ENCODE measurements around the gene KRTAP1-5. TPM values are rescaled to one million over a fixed set of nuclear protein-coding genes. Genes with fewer than 3 reads are reported as not detected.
"Not testable (repeated sequence)": the region's sequence is repeated elsewhere in the genome, so short reads cannot be mapped to it uniquely, and the experiment has no call there.

KRTAP1-5 gene
- total and polyA plus RNA-seq, 7 donors = not detected

DNA sequence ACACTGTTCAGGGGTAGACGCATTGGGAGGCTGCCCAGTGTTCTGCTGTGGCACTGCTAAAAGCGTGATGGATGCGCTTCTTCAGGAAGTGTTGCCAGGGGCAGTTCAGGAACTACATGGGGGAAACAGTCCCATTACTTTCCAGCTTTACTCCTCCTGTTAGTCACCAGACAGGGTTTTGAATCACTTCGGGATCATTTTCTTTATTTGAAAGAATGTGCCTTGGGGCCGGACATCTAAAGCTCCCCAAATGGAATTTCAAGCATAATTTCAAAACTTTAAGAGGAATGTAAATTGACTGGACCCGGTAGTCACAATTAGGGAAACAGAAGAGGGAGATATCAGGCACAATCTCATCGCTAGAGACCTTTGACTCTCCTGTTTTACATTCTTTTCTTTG is 21.4 kb upstream of the KRTAP1-5 start:
- TF ChIP-seq, protein P1, sequence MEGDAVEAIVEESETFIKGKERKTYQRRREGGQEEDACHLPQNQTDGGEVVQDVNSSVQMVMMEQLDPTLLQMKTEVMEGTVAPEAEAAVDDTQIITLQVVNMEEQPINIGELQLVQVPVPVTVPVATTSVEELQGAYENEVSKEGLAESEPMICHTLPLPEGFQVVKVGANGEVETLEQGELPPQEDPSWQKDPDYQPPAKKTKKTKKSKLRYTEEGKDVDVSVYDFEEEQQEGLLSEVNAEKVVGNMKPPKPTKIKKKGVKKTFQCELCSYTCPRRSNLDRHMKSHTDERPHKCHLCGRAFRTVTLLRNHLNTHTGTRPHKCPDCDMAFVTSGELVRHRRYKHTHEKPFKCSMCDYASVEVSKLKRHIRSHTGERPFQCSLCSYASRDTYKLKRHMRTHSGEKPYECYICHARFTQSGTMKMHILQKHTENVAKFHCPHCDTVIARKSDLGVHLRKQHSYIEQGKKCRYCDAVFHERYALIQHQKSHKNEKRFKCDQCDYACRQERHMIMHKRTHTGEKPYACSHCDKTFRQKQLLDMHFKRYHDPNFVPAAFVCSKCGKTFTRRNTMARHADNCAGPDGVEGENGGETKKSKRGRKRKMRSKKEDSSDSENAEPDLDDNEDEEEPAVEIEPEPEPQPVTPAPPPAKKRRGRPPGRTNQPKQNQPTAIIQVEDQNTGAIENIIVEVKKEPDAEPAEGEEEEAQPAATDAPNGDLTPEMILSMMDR (IDR thresholded peaks at IDR 0.05) = no peak
- no peak for ATAC-seq
- WGBS, 3 donors = 50 to 60% (median 58%) methylated on average over 7 of the region's 7 CpGs
- Histone ChIP-seq H3K9me3 (peaks cover 4% of the 10 kb centered on the region), H3K4me3 (no peak overlapping the region), H3K27ac (no peak overlapping the region), H3K27me3 (ENCODE audit: insufficient read depth in 3 of 3, low read length in 2 of 3) (peaks cover 0 to 10% (median 2%) of the 10 kb centered on the region in 3 donors), H3K4me1 (no peaks in the 10 kb centered on the region), H3K36me3 (ENCODE audit: insufficient read depth in 1 of 2, low read depth in 1 of 2) (no peaks in the 10 kb centered on the region)
- intact Hi-C loops (cut with DNase I) = no loop called here
- no peak for DNase-seq

DNA sequence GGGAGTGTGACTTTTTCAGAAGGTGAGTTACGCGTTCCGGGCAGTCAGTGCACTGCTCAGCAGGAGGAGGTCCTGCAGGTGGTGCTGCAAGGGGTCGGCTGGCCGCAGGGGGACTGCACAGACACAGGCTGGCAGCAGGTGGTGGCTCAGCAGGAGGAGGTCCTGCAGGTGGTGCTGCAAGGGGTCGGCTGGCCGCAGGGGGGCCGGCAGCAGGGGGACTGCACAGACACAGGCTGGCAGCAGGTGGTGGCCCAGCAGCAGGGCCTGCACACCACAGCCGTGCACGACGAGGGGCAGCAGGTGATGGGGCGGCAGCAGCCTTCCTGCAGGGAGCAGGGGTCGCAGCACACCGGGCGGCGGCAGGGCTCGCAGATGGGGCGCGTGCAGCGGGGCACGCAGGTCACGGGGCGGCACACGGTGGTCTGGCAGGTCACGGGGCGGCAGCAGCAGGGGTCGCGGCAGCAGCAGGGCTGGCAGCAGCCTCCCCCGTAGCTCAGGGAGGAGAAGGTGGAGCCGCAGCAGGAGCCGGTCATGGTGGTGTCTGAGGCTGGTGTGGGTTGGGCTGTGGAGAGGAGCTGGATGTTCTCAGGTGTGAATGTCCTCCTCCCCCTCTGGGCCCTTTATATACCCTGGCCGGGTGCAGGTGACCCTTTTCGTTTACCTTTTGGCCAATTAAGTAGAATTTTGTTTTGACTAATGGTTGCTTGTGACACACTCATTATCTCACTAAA is 19.9 kb upstream of the KRTAP1-5 start, which contains the start of gene KRTAP2-1:
Gene KRTAP2-1 (minus strand): TSS at position 582 of the 731 bp plus-strand sequence. CDS start 49 bp downstream, at position 533.
- H3K9me3 ChIP-seq; intact Hi-C loops (cut with DNase I); DNase-seq; H3K27me3 ChIP-seq (ENCODE audit: insufficient read depth in 3 of 3, low read length in 2 of 3); ATAC-seq; H3K4me3 ChIP-seq; H3K4me1 ChIP-seq; H3K36me3 ChIP-seq (ENCODE audit: insufficient read depth in 1 of 2, low read depth in 1 of 2); H3K27ac ChIP-seq: not testable (repeated sequence)
- WGBS, 3 donors = 42 to 45% (median 44%) methylated on average over 7 to 10 of the region's 33 CpGs

DNA sequence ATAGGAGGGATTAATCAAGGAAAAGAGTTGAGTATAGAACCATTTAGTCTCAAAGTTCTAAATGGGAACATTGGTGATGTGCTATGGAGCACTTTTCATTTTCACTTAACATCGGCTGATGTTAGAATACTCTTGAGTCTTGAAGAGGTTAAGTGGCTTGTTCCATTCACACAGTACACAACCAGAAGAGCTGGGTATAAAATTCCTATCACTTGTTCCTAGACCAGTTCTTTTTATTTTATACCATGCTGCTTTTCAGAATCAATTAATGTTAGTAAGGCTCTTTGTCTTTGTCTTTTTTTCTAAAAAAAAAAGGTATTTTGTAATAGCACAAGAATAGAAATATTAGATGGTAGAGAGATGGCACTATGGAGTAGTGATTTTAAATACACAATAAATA is 15.9 kb upstream of the KRTAP1-5 start:
- intact Hi-C loops (cut with DNase I) = no loop called here
- ATAC-seq = no peak

DNA sequence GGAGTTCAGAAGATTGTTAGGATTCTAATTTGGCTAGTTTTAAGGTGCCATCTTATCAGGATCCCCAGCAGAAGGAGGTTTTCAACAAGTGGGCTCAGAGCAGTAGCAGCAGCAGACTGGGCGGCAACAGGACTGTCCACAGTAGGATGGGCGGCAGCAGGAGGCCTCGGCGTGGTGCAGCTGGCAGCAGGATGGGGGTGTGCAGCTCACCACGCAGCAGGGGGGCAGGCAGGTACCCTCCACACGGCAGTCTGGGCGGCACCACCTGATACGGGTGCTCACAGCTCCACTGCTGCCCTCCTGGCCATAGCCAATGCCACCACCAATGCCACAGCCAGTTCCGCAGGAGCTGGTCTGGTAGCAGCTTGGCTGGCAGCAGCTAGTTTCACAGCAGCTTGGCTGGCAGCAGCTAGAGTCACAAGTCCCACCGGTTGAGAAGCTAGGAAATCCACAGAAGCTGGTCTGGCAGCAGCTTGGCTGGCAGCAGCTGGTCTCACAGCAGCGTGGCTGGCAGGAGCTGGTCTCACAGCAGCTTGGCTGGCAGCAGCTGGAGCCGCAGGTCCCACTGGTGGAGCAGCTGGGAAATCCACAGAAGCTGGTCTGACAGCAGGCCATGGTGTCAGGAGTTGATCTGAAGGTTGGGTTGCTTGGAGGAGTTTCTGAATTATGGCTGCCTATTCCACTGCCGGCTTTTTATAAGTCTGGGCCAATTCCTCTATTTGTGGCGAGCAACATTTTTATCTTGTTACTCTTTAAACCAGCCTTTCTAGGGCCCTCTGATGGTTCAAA is 14.0 kb upstream of the KRTAP1-5 start, which contains the start of gene KRTAP1-1:
Gene KRTAP1-1 (minus strand): TSS at position 668 of the 789 bp plus-strand sequence. CDS start 53 bp downstream, at position 615.
- H3K4me3 ChIP-seq; H3K27me3 ChIP-seq (ENCODE audit: insufficient read depth in 3 of 3, low read length in 2 of 3); ATAC-seq; H3K4me1 ChIP-seq; H3K36me3 ChIP-seq (ENCODE audit: insufficient read depth in 1 of 2, low read depth in 1 of 2); H3K9me3 ChIP-seq; intact Hi-C loops (cut with DNase I); H3K27ac ChIP-seq; DNase-seq: not testable (repeated sequence)
- WGBS, 3 donors = 36 to 55% (median 41%) methylated on average over 11 to 14 of the region's 14 CpGs

More for the DNA sequence above, 15.9 kb upstream of the KRTAP1-5 start:
- H3K27me3 ChIP-seq (ENCODE audit: insufficient read depth in 3 of 3, low read length in 2 of 3) = peaks cover 2 to 7% (median 2%) of the 10 kb centered on the region in 3 donors
- 95 to 100% (median 99%) methylated on average over 1 of the region's 1 CpG for WGBS, 3 donors
- no peaks in the 10 kb centered on the region for H3K4me1 ChIP-seq
- no peak overlapping the region for H3K4me3 ChIP-seq
- no peaks in the 10 kb centered on the region for H3K9me3 ChIP-seq
- DNase-seq = no peak
- H3K27ac ChIP-seq = no peak overlapping the region
- H3K36me3 ChIP-seq (ENCODE audit: insufficient read depth in 1 of 2, low read depth in 1 of 2) = no peaks in the 10 kb centered on the region
- TF ChIP-seq, protein P1 (IDR thresholded peaks at IDR 0.05) = no peak

DNA sequence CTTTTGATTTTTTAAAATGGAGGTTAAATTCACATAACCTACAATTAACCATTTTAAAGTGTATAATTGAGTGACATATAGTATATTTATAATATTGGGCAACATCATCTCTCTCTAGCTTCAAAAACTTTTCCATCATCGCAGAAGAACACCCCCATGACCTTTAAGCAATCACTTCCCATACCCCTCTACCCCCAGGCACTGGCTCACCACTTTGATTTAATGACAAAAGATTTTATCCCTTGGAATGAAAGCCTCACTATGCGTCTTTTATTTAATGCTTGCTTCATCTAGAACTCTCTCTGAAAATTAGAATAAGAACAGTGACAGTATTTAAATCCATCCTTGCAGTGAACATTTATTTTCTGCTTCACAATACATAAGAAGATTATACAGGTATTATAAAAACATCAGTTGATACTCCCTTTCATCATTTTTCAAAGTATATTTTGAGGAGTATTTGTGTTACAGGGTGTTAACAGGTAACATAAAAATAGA is 10.9 kb upstream of the KRTAP1-5 start:
- ATAC-seq (no peak), DNase-seq (no peak)
- TF ChIP-seq, protein P1 (IDR thresholded peaks at IDR 0.05) = no peak
- Histone ChIP-seq H3K27me3 (ENCODE audit: insufficient read depth in 3 of 3, low read length in 2 of 3) (peaks cover 0 to 5% (median 2%) of the 10 kb centered on the region in 3 donors), H3K4me3 (no peak overlapping the region), H3K9me3 (no peaks in the 10 kb centered on the region), H3K36me3 (ENCODE audit: insufficient read depth in 1 of 2, low read depth in 1 of 2) (no peaks in the 10 kb centered on the region), H3K27ac (no peak overlapping the region), H3K4me1 (no peaks in the 10 kb centered on the region)
- intact Hi-C loops (cut with DNase I) = no loop called here
- 78 to 87% (median 84%) methylated on average over 2 of the region's 2 CpGs for WGBS, 3 donors

DNA sequence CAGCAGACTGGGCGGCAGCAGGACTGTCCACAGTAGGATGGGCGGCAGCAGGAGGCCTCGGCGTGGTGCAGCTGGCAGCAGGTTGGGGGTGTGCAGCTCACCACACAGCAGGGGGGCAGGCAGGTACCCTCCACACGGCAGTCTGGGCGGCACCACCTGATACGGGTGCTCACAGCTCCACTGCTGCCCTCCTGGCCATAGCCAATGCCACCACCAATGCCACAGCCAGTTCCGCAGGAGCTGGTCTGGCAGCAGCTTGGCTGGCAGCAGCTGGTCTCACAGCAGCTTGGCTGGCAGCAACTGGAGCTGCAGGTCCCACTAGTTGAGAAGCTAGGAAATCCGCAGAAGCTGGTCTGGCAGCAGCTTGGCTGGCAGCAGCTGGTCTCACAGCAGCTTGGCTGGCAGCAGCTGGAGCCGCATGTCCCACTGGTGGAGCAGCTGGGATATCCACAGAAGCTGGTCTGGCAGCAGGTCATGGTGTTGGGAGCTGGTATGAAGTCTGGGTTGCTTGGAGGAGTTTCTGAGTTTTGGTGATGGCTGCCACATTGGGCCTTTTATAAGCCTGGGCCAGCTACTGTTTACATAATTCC is 7.4 kb upstream of the KRTAP1-5 start, which contains the start of gene KRTAP1-3:
Gene KRTAP1-3 (minus strand): TSS at position 529 of the 590 bp plus-strand sequence. CDS start 53 bp downstream, at position 476.
- H3K27ac ChIP-seq; intact Hi-C loops (cut with DNase I); DNase-seq; H3K9me3 ChIP-seq; H3K4me1 ChIP-seq; H3K4me3 ChIP-seq; ATAC-seq; H3K36me3 ChIP-seq (ENCODE audit: insufficient read depth in 1 of 2, low read depth in 1 of 2): not testable (repeated sequence)
- WGBS, 3 donors = 47 to 67% (median 55%) methylated on average over 8 to 10 of the region's 10 CpGs
- H3K27me3 ChIP-seq (ENCODE audit: insufficient read depth in 3 of 3, low read length in 2 of 3) = peaks cover 0 to 14% (median 7%) of the 10 kb centered on the region in 3 donors
